Epidermal melanocyte (primary cell): ENCODE results near the gene PRC1.

Experiments
- DNase-seq: peaks from one replicate; pipeline ENCODE4 v3.0.0; 2011; ENCODE audit warnings: low spot score; ENCODE audit not compliant: insufficient read length

PRC1 gene

GRCh38 chr15:90989040-90989768 is 5.1 kb downstream of the PRC1 start:
- no peak for DNase-seq

- DNase-seq: no peak
Measured at GRCh38 chr15:90988296-90988695, 6.0 kb downstream of the PRC1 start.

GRCh38 chr15:90987561-90988141 is 6.7 kb downstream of the PRC1 start:
- no peak for DNase-seq

- DNase-seq: no peak
Measured at GRCh38 chr15:90986790-90987507, 7.4 kb downstream of the PRC1 start.

- DNase-seq: no peak
Measured at GRCh38 chr15:90982135-90982534, 12.2 kb downstream of the PRC1 start.

- no peak for DNase-seq
Measured at GRCh38 chr15:90981681-90982080, 12.7 kb downstream of the PRC1 start.

- no peak for DNase-seq
Measured at GRCh38 chr15:90979582-90979981, 14.8 kb downstream of the PRC1 start.

- no peak for DNase-seq
Measured at GRCh38 chr15:90974216-90974615, 20.1 kb downstream of the PRC1 start.

- no peak for DNase-seq
Measured at GRCh38 chr15:90972133-90972532, 22.2 kb downstream of the PRC1 start.

- DNase-seq: no peak
Measured at GRCh38 chr15:90970274-90970673, 24.1 kb downstream of the PRC1 start.

- no peak for DNase-seq
Measured at GRCh38 chr15:90968434-90968833, 25.9 kb downstream of the PRC1 start.

- DNase-seq: no peak
Measured at GRCh38 chr15:90967206-90967605, 27.1 kb downstream of the PRC1 start.

GRCh38 chr15:90966262-90966661 is 28.1 kb downstream of the PRC1 start:
- DNase-seq: no peak

- DNase-seq: no peak
Measured at GRCh38 chr15:90962021-90962420, 32.3 kb downstream of the PRC1 start.

GRCh38 chr15:90960298-90961091 is 33.8 kb downstream of the PRC1 start:
- DNase-seq: no peak

- DNase-seq: peak; percentile 76
Measured at GRCh38 chr15:90959894-90960293, 34.4 kb downstream of the PRC1 start.

- DNase-seq: no peak
Measured at GRCh38 chr15:90959028-90959595, 35.2 kb downstream of the PRC1 start.

- DNase-seq: no peak
Measured at GRCh38 chr15:90957791-90958190, 36.5 kb downstream of the PRC1 start.

GRCh38 chr15:90957031-90957790 is 37.1 kb downstream of the PRC1 start:
- no peak for DNase-seq

- peak; percentile 92 for DNase-seq
Measured at GRCh38 chr15:90956274-90957030, 37.9 kb downstream of the PRC1 start.
